VCaP (cell line): ENCODE results near the gene SH3PXD2A.

Experiments
- H3K27ac ChIP-seq: fragments of 450-650 bp; 2 replicates; pipeline ENCODE4 v1.5.1; 2017
- CTCF ChIP-seq: fragments of 450-650 bp; conservative IDR thresholded peaks from 2 replicates; pipeline ENCODE4 v1.5.1; 2017; ENCODE audit warnings: mild to moderate bottlenecking, moderate library complexity

Gene SH3PXD2A

GRCh38 chr10:103620891-103621782 lies 234.2 kb downstream of the SH3PXD2A start:
- TF ChIP-seq CTCF = no peak
- H3K27ac ChIP-seq = no peak overlapping the region

GRCh38 chr10:103620352-103620740 lies 235.0 kb downstream of the SH3PXD2A start:
- H3K27ac ChIP-seq = no peak overlapping the region

GRCh38 chr10:103619424-103620351 lies 235.7 kb downstream of the SH3PXD2A start:
- H3K27ac ChIP-seq = no peak overlapping the region
- TF ChIP-seq CTCF = no peak

More at GRCh38 chr10:103620352-103620740, 235.0 kb downstream of the SH3PXD2A start:
- TF ChIP-seq CTCF = no peak

DNA sequence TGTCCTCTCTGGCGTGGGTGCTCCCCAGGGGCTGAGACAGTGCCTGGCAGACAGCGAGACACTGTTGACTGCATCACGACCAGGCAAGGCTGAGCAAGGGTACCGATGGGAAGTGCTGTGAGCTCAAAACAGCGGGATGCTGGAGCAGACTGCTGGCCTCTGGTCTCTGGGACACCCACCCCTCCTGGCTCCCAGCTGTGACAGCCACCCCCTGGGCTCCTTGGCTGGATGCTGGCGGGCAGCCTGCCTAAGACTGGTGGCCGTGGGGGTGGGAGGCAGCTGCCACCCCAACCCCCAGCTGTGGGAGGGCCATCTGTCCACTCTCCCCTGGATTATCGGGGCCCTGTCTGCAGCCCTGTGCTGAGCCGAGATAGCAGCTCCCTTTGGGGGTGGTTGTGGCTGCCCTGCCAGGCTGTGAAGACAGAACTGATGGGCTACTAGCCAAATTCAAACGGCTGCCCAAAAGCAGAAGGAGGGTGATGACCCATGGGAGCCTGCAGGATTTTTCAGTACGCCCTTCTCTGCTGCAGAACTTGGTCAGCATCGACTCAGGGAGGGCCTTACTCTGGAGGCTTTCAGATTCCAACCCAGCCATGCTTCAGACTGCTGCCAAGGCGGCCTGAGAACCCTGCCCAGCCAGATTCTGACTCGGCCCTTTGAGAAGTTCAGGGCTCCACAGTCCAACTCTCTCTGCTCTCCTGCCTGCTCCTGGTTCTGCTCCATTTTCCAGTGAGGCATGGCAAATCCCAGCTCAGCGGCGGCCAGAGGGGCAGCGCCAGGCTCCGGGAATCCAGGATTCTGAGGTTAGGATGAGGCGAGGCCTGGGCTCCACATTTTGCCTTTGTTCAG lies 236.6 kb downstream of the SH3PXD2A start:
- no peak for TF ChIP-seq CTCF
- no peak overlapping the region for H3K27ac ChIP-seq

GRCh38 chr10:103617602-103618385 lies 237.6 kb downstream of the SH3PXD2A start:
- H3K27ac ChIP-seq = no peak overlapping the region
- TF ChIP-seq CTCF = no peak

DNA sequence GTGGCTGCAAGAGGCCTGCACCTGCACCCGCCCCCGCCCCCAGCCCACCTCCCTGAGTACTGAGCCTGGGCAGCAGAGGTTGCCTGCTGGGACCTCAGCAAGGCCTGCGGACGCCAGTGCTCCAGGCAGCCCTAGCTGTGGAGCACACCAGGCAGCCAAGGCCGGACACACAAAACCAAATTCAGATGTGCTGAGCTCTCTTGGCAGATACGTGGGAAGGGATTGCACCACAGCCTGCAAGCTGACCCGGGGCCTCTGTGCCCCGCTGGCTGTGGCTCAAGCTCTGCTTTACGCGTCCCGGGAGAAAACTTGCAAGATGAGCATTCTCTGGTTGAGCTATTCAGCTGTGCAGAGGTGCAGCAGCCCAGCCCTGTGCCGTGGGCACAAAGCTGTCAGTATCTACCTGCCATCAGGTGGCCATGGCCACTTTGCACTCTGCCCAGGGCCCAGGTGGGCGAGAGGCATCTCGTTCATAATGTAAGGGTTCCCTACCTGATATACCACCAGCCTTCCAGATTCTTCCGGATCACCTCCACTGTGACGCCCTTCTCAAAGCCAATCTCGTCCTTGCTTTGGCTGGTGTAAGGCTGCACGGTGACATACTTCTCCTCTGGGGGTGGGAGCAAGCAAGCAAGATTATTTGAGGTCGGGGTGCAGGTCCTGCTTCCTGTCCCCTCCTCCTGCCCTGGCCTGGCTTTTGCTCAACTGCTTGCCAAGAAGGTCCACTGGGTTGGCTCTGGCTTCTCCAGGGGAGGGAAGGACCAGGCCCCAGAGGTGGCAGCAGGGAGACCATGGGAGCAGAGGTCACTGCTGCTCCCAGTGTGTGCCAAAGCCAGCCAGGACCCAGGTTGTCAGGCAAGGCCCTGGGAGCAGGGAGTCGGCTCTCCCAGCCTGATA lies 238.4 kb downstream of the SH3PXD2A start:
- H3K27ac ChIP-seq = no peak overlapping the region
- no peak for TF ChIP-seq CTCF
